ENCODE data around the gene ROGDI. TPM values are rescaled to one million over a fixed set of nuclear protein-coding genes. Genes with fewer than 3 reads are reported as not detected.

ROGDI gene
- polyA plus RNA-seq, 1 donor (not counting 4 experiments of a cell fraction or from before 2014, with no cell fraction given) = 20.5 TPM

DNA sequence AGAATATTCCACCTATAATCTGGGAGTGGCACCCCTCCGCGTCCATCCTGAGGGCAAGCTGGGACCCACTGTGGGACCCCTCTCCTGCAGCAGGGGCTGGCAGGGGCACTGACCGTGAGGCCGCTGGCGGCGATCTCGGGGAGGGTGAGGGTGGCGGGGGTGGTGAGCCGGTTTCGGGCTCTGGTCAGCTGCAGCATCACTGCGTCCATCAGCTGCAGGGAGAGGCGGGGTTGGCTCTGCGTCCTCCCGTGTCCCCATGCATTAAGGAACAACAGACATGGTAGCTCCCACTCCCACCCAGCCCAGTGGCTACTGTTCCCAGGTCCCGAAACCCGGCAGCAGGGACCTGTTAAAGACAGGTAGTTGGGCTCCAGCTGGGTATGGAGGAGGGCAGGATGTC is 4.0 kb downstream of the ROGDI start:
- no peaks in the 10 kb centered on the region for H4K20me1 ChIP-seq (ENCODE audit: control insufficient read depth, extremely low read depth, insufficient read depth, low read length)
- dilution Hi-C loops (cut with MboI; ENCODE audit: extremely low pct_ligation_motif_present, low sequenced_read_pairs) = no loop called here
- no peak for DNase-seq (ENCODE audit: low read depth, low spot score)
- no peak overlapping the region for H3K27ac ChIP-seq (ENCODE audit: control insufficient read depth, insufficient read depth, low read length)
- no peaks in the 10 kb centered on the region for H3K9me3 ChIP-seq (ENCODE audit: control insufficient read depth, low read depth, low read length)
- no peak overlapping the region for H3K9ac ChIP-seq (ENCODE audit: control insufficient read depth, extremely low read depth, insufficient read depth, low read length)
- H3K4me2 ChIP-seq (ENCODE audit: control insufficient read depth, extremely low read depth, insufficient read depth, low read depth, low read length) = no peak overlapping the region
- no peak overlapping the region for H3K4me3 ChIP-seq (ENCODE audit: control insufficient read depth in 2 of 3, extremely low read depth in 1 of 3, insufficient read depth in 2 of 3, low read depth in 1 of 3, low read length in 3 of 3)
- H3K36me3 ChIP-seq (ENCODE audit: control insufficient read depth in 2 of 2, extremely low read depth in 1 of 2, insufficient read depth in 2 of 2, low read length in 2 of 2) = peaks cover 0 to 8% of the 10 kb centered on the region in 2 experiments
- no peaks in the 10 kb centered on the region for H3K27me3 ChIP-seq (ENCODE audit: control insufficient read depth, extremely low read depth, insufficient read depth, low read length)
- H3K4me1 ChIP-seq (ENCODE audit: control insufficient read depth, extremely low read depth, insufficient read depth, low read length) = peaks cover 25% of the 10 kb centered on the region
- no peaks in the 10 kb centered on the region for H3K79me2 ChIP-seq (ENCODE audit: control insufficient read depth, insufficient read depth, low read length)
- H3K9me1 ChIP-seq (ENCODE audit: control insufficient read depth, extremely low read depth, insufficient read depth, low read length) = no peaks in the 10 kb centered on the region
- TF ChIP-seq, protein P1, sequence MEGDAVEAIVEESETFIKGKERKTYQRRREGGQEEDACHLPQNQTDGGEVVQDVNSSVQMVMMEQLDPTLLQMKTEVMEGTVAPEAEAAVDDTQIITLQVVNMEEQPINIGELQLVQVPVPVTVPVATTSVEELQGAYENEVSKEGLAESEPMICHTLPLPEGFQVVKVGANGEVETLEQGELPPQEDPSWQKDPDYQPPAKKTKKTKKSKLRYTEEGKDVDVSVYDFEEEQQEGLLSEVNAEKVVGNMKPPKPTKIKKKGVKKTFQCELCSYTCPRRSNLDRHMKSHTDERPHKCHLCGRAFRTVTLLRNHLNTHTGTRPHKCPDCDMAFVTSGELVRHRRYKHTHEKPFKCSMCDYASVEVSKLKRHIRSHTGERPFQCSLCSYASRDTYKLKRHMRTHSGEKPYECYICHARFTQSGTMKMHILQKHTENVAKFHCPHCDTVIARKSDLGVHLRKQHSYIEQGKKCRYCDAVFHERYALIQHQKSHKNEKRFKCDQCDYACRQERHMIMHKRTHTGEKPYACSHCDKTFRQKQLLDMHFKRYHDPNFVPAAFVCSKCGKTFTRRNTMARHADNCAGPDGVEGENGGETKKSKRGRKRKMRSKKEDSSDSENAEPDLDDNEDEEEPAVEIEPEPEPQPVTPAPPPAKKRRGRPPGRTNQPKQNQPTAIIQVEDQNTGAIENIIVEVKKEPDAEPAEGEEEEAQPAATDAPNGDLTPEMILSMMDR (optimal IDR thresholded peaks at IDR 0.05 in 1 of 3, IDR thresholded peaks at IDR 0.05 in 1 of 3, conservative IDR thresholded peaks at IDR 0.05 in 1 of 3; ENCODE audit: extremely low read depth in 1 of 3, insufficient read depth in 2 of 3, low read length in 3 of 3) = no peak
- TF ChIP-seq EZH2 (IDR thresholded peaks at IDR 0.05; ENCODE audit: low read length) = no peak
- no peak overlapping the region for H2AFZ ChIP-seq (ENCODE audit: control insufficient read depth, low read length)
- FAIRE-seq = no peak

DNA sequence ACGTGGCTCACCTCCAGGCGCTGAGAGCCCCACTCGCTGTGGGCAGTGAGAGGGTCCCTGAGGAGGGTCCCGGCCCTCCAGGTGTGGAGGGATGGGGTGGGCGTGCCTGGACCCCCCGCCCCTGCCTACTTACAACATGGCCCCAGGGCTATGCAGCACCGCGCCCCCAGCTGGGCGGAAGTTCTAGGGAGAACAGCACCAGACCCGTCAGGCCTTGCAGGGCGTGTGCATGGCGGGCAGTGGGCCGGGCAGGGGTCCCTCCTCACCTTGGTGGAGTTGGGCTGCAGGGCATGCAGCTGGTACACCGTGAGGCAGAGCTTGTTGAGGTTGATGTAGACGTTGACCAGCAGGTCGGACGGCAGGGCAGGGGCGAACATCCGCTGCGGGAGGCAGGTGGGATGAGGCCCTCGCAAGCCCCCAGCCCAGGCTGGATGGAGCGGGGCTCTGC is 4.6 kb downstream of the ROGDI start:
- DNase-seq (ENCODE audit: low read depth, low spot score) (no peak), FAIRE-seq (no peak)
- Histone ChIP-seq H3K9ac (ENCODE audit: control insufficient read depth, extremely low read depth, insufficient read depth, low read length) (no peak overlapping the region), H3K9me1 (ENCODE audit: control insufficient read depth, extremely low read depth, insufficient read depth, low read length) (no peaks in the 10 kb centered on the region), H3K4me1 (ENCODE audit: control insufficient read depth, extremely low read depth, insufficient read depth, low read length) (peaks cover 19% of the 10 kb centered on the region), H2AFZ (ENCODE audit: control insufficient read depth, low read length) (no peak overlapping the region), H4K20me1 (ENCODE audit: control insufficient read depth, extremely low read depth, insufficient read depth, low read length) (no peaks in the 10 kb centered on the region), H3K4me3 (ENCODE audit: control insufficient read depth in 2 of 3, extremely low read depth in 1 of 3, insufficient read depth in 2 of 3, low read depth in 1 of 3, low read length in 3 of 3) (no peak overlapping the region), H3K4me2 (ENCODE audit: control insufficient read depth, extremely low read depth, insufficient read depth, low read depth, low read length) (no peak overlapping the region), H3K9me3 (ENCODE audit: control insufficient read depth, low read depth, low read length) (no peaks in the 10 kb centered on the region), H3K27ac (ENCODE audit: control insufficient read depth, insufficient read depth, low read length) (no peak overlapping the region), H3K79me2 (ENCODE audit: control insufficient read depth, insufficient read depth, low read length) (no peaks in the 10 kb centered on the region), H3K27me3 (ENCODE audit: control insufficient read depth, extremely low read depth, insufficient read depth, low read length) (no peaks in the 10 kb centered on the region), H3K36me3 (ENCODE audit: control insufficient read depth in 2 of 2, extremely low read depth in 1 of 2, insufficient read depth in 2 of 2, low read length in 2 of 2) (peaks cover 0 to 8% of the 10 kb centered on the region in 2 experiments)
- TF ChIP-seq, protein P1 (optimal IDR thresholded peaks at IDR 0.05 in 1 of 3, IDR thresholded peaks at IDR 0.05 in 1 of 3, conservative IDR thresholded peaks at IDR 0.05 in 1 of 3; ENCODE audit: extremely low read depth in 1 of 3, insufficient read depth in 2 of 3, low read length in 3 of 3) = no peak
- TF ChIP-seq EZH2 (IDR thresholded peaks at IDR 0.05; ENCODE audit: low read length) = no peak
- dilution Hi-C loops (cut with MboI; ENCODE audit: extremely low pct_ligation_motif_present, low sequenced_read_pairs) = no loop called here
